BLaER1 treated with 17β-estradiol and CSF1 and Interleukin-3, amounts not matched to agents 10 nM and 100 nM (cell line): ENCODE measurements around the gene PTPN21.
"Not testable (repeated sequence)": the region's sequence is repeated elsewhere in the genome, so short reads cannot be mapped to it uniquely, and the experiment has no call there.

Experiments used
- H3K27ac ChIP-seq, 11 experiments: shearing (Covaris generic); formaldehyde crosslinking; 2 replicates each; pipeline ENCODE4 v1.8.1; 2022
- H3K27me3 ChIP-seq, 11 experiments: shearing (Covaris generic); formaldehyde crosslinking; 2 replicates each; pipeline ENCODE4 v1.8.1; 2022
- H3K36me3 ChIP-seq, 11 experiments: shearing (Covaris generic); formaldehyde crosslinking; 2 replicates each; pipeline ENCODE4 v1.8.1; 2022
- H3K4me1 ChIP-seq, 10 experiments: shearing (Covaris generic); formaldehyde crosslinking; 2 replicates each; pipeline ENCODE4 v1.8.1; 2022
- H3K4me2 ChIP-seq, 11 experiments: shearing (Covaris generic); formaldehyde crosslinking; 2 replicates each; pipeline ENCODE4 v1.8.1; 2022
- H3K4me3 ChIP-seq, 10 experiments: shearing (Covaris generic); formaldehyde crosslinking; 2 replicates each; pipeline ENCODE4 v1.8.1; 2022
- H3K9ac ChIP-seq, 11 experiments: shearing (Covaris generic); formaldehyde crosslinking; 2 replicates each; pipeline ENCODE4 v1.8.1; 2022
- H3K9me3 ChIP-seq, 11 experiments: shearing (Covaris generic); formaldehyde crosslinking; replicated peaks in 1 of 11; 2 replicates each; pipeline ENCODE4 v1.8.1; 2022
- H4K20me1 ChIP-seq, 11 experiments: shearing (Covaris generic); formaldehyde crosslinking; 2 replicates each; pipeline ENCODE4 v1.8.1; 2022
- Cebpa-rat ChIP-seq, 11 experiments: shearing (Covaris generic); IDR thresholded peaks; 2 replicates each; pipeline ENCODE4 v1.8.1; 2022

Gene PTPN21

DNA sequence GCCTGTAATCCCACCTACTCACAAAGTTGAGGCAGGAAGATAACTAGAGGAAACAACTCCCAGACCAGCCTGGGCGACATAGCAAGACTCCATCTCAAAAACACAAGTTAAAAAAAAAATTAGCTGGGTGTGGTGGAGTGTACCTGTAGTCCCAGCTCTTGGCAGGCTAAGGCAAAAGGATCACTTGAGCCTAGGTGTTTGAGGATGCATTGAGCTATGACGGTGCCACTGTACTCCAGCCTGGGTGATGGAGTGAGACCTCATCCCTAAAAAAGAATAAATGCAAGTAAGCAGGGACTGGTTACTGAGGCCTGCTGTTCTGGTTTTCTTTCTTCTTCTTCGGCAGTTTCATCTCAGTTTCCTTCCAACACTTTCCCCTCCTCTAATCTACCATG lies 7.4 kb downstream of the PTPN21 start:
- no peak overlapping the region for H3K9ac ChIP-seq
- no peak overlapping the region for H3K27ac ChIP-seq
- H4K20me1 ChIP-seq = no peaks in the 10 kb centered on the region
- H3K4me3 ChIP-seq = no peak overlapping the region
- peaks cover 9 to 14% (median 13%) of the 10 kb centered on the region in 11 experiments for H3K27me3 ChIP-seq
- H3K4me2 ChIP-seq = no peak overlapping the region
- H3K9me3 ChIP-seq = peaks cover 12 to 24% (median 19%) of the 10 kb centered on the region in 11 experiments
- 0 out of 20 replicates have a peak, but pooled peaks cover 0 to 6% (median 0%) of the 10 kb centered on the region in 10 experiments for H3K4me1 ChIP-seq
- no peaks in the 10 kb centered on the region for H3K36me3 ChIP-seq
- no peak for TF ChIP-seq Cebpa-rat (IDR thresholded peaks at IDR 0.05)

DNA sequence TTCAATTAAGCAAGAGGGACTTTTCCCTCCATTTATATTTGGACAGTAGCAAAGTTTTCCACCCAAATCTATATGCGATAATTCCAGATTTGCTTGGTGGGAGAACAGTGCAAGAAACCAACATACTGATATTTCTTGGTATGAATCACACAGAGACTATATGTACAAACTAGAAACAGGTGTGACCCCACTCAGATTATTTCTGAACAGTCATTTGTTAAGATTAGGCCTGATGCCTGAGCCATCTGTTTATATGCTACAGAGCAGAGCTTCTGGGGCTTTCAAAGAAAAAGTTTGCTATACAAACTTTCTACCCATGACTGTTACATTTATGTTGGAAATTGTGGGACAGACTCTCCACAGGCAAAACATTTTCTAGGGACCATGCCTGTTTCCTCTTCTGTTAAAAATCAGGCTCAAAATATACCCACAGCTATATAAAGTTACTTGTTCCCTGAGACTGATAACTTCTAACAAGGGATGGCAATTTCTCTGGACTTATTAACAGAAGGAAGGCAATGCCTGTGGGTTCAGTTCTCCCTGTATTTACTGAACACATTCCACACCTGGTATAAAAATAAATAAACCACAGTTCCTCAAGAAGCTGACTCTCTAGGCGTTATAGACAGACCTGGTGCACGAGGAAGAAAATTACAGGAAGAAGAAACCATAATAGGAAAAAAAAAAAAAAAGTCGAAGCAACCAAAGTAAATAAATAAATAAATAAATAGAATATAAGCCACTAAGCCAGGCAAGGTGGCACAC lies 8.0 kb downstream of the PTPN21 start:
- Histone ChIP-seq H3K4me1 (0 out of 20 replicates have a peak, but pooled peaks cover 0 to 6% (median 0%) of the 10 kb centered on the region in 10 experiments), H4K20me1 (no peaks in the 10 kb centered on the region), H3K27ac (no peak overlapping the region), H3K9ac (no peak overlapping the region), H3K4me2 (no peak overlapping the region), H3K9me3 (peaks cover 8 to 18% (median 14%) of the 10 kb centered on the region in 11 experiments), H3K27me3 (peaks cover 4 to 8% (median 7%) of the 10 kb centered on the region in 11 experiments), H3K4me3 (no peak overlapping the region), H3K36me3 (no peaks in the 10 kb centered on the region)
- TF ChIP-seq Cebpa-rat (IDR thresholded peaks at IDR 0.05) = no peak

DNA sequence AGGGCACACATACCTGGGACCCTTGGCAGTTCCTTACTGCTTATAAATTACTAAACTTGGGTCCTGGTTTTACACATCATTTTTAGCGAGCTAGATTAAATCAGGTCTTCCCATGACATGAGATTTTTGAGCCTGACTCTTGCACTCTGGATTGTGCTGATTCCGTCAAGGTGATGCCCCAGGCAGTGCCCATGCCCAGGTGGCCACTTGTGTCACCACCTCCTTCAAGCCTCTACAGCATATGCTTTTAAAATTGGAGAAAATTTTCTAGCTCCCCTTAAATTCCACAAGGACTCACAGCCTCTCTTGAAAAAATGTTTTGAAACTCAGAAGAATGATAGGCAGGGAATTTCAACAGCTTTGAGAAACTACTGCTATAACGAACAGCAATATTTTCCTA lies 9.6 kb downstream of the PTPN21 start:
- peaks cover 0 to 4% (median under 1%) of the 10 kb centered on the region in 11 experiments; a peak in 5 of 22 replicates for H3K9me3 ChIP-seq

DNA sequence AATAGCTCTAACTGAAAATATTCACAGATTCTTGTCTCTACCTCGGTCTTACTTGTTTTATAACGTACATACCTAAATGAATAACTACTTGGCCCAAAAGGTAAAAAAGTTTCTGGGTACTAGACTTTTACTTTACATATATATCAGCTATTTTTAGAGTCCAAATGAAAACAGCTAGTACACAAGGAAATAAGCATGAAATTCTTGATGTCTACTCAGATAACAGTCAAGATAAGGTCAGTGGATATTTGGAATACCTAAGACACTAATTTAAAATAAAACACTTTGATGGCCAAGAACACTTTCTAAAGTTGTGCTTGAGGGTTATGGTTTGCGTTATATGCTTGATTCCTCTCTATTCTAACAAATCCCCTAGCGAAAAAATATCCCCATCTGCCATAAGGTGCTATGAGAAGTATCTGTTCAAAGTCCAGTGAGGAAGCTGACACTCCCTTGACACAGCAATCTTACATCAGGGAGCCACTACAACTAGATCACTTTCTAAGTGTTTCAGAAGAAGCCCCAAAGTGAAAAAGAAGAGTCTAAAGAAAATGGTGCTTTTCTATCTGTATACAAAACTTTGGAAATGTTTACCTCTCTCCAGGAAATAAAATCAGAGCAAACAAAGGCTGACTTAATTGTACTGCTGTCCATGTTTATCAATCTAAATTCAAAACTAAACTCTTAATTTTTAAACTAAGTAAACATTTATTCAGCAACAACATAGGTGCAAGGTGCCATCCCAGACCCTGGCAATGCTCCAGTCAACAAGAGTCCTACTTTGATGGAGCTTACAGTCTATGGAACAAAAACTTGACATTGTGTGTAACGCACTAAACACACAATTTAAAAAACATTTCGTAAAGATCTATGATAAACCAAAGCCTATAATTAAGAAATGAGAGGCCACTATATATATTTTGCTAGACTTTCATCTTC lies 11.7 kb downstream of the PTPN21 start:
- no peak overlapping the region for H3K9ac ChIP-seq
- no peaks in the 10 kb centered on the region for H3K9me3 ChIP-seq
- H4K20me1 ChIP-seq = no peaks in the 10 kb centered on the region
- H3K4me1 ChIP-seq = 0 out of 20 replicates have a peak, but pooled peaks cover 0 to 6% (median 0%) of the 10 kb centered on the region in 10 experiments
- no peaks in the 10 kb centered on the region for H3K27me3 ChIP-seq
- H3K4me2 ChIP-seq = no peak overlapping the region
- TF ChIP-seq Cebpa-rat (IDR thresholded peaks at IDR 0.05) = no peak
- no peak overlapping the region for H3K4me3 ChIP-seq
- no peaks in the 10 kb centered on the region for H3K36me3 ChIP-seq
- no peak overlapping the region for H3K27ac ChIP-seq

More for the DNA sequence above, 9.6 kb downstream of the PTPN21 start:
- Histone ChIP-seq H3K4me1 (0 out of 20 replicates have a peak, but pooled peaks cover 0 to 6% (median 0%) of the 10 kb centered on the region in 10 experiments), H4K20me1 (no peaks in the 10 kb centered on the region), H3K27ac (no peak overlapping the region), H3K27me3 (no peaks in the 10 kb centered on the region), H3K36me3 (no peaks in the 10 kb centered on the region), H3K4me2 (no peak overlapping the region), H3K9ac (no peak overlapping the region), H3K4me3 (no peak overlapping the region)
- no peak for TF ChIP-seq Cebpa-rat (IDR thresholded peaks at IDR 0.05)

GRCh38 chr14:88541324-88541723 lies 13.5 kb downstream of the PTPN21 start:
- H3K36me3 ChIP-seq = no peaks in the 10 kb centered on the region
- no peaks in the 10 kb centered on the region for H4K20me1 ChIP-seq
- no peak overlapping the region for H3K9ac ChIP-seq
- no peak overlapping the region for H3K27ac ChIP-seq
- no peaks in the 10 kb centered on the region for H3K4me1 ChIP-seq
- no peaks in the 10 kb centered on the region for H3K9me3 ChIP-seq
- H3K27me3 ChIP-seq = no peaks in the 10 kb centered on the region
- H3K4me2 ChIP-seq = no peak overlapping the region
- TF ChIP-seq Cebpa-rat (IDR thresholded peaks at IDR 0.05) = no peak
- H3K4me3 ChIP-seq = no peak overlapping the region

- Histone ChIP-seq H3K9me3 (no peaks in the 10 kb centered on the region), H3K36me3 (no peaks in the 10 kb centered on the region), H3K4me1 (peaks cover 0 to 15% (median 5%) of the 10 kb centered on the region in 10 experiments; a peak in 10 of 20 replicates), H3K9ac (no peak overlapping the region), H3K4me2 (peak overlapping the region in 4 of 11 experiments; percentile 18 to 48 (median 42); a peak in 5 of 22 replicates), H3K4me3 (no peak overlapping the region), H3K27me3 (no peaks in the 10 kb centered on the region), H3K27ac (no peak overlapping the region), H4K20me1 (no peaks in the 10 kb centered on the region)
- no peak for TF ChIP-seq Cebpa-rat (IDR thresholded peaks at IDR 0.05)
Measured at GRCh38 chr14:88535813-88536212, 19.0 kb downstream of the PTPN21 start.

DNA sequence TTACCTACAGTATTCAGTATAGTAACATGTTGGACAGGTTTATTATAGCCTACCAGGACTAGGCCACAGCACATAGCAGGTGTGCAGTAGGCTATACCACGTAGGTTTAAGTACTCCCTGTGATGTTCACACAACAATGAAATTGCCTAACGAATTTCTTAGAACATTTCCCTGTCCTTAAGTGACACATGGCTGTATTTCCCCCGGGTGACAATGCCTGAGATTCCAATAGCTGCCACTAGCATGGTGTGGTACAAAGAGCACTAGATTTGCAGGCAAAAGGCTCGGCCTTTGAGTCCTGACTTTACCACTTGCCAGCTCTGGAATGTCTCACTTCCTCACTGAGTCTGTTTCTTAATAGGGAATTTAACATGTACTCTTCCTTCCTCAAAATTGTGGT lies 19.7 kb downstream of the PTPN21 start:
- Histone ChIP-seq H3K4me3 (no peak overlapping the region), H3K27me3 (no peaks in the 10 kb centered on the region), H3K4me2 (peak overlapping the region in 5 of 11 experiments; percentile 18 to 48 (median 37); a peak in 6 of 22 replicates), H4K20me1 (no peaks in the 10 kb centered on the region), H3K36me3 (no peaks in the 10 kb centered on the region), H3K9me3 (peaks cover 0 to 3% (median 2%) of the 10 kb centered on the region in 11 experiments; a peak in 8 of 22 replicates), H3K4me1 (peaks cover 0 to 15% (median 5%) of the 10 kb centered on the region in 10 experiments; a peak in 10 of 20 replicates), H3K27ac (no peak overlapping the region), H3K9ac (no peak overlapping the region)
- TF ChIP-seq Cebpa-rat (IDR thresholded peaks at IDR 0.05) = no peak

DNA sequence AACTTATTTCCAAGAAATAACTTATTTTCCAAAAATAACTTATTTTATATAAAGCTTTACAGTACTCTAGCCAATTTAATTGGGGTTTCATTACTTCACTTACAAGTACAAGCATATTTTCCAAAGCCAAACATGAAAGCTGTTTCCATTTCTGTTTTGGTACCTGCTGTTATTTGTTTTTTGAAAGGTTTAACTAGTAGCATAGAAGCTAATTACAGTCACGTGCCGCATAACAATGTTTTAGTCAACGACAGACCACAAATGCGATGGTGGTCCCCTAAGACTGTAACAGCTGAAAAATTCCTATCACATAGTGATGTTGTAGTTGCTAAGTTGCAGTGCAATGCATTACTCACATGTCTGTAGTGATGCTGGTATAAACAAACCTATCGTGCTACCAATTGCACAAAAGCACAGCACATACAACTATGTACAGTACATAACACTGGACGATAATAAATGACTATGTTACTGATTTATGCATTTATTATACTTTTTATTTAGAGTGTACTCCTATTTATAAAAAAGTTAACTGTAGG lies 21.7 kb downstream of the PTPN21 start:
- Histone ChIP-seq H3K9me3 (peaks cover 8 to 18% (median 11%) of the 10 kb centered on the region in 11 experiments; a peak in 19 of 22 replicates), H3K4me3 (no peak overlapping the region), H3K4me1 (peaks cover 0 to 15% (median 5%) of the 10 kb centered on the region in 10 experiments; a peak in 10 of 20 replicates), H3K36me3 (no peaks in the 10 kb centered on the region), H4K20me1 (no peaks in the 10 kb centered on the region), H3K27ac (no peak overlapping the region), H3K4me2 (no peak overlapping the region), H3K9ac (no peak overlapping the region), H3K27me3 (no peaks in the 10 kb centered on the region)
- no peak for TF ChIP-seq Cebpa-rat (IDR thresholded peaks at IDR 0.05)

DNA sequence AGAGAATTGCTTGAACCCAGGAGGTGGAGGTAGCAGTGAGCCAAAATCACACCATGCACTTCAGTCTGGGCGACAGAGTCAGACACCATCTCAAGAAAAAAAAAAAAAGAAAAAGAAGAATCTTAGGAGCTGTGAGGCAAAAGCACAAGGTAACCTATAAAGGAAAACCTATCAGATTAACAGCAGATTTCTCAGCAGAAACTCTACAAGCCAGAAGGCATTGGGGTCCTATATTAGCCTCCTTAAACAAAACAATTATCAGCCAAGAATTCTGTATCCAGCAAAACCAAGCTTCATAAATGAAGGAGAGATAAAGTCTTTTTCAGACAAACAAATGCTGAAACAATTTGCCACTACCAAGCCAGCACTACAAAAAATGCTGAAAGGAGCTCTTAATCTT lies 24.9 kb downstream of the PTPN21 start:
- not testable (repeated sequence) for H3K4me1 ChIP-seq, H3K36me3 ChIP-seq, H3K27me3 ChIP-seq, H3K9ac ChIP-seq, H3K4me2 ChIP-seq, H3K27ac ChIP-seq, H3K4me3 ChIP-seq, H4K20me1 ChIP-seq
- H3K9me3 ChIP-seq = peaks cover 8 to 18% (median 11%) of the 10 kb centered on the region in 11 experiments; a peak in 19 of 22 replicates
